Endothelial cell of umbilical vein (primary cell): ENCODE results near the gene ZHX3.

Experiments used
- EZH2 ChIP-seq: IDR thresholded peaks from 2 replicates; pipeline ENCODE4 v1.6.1; 2012; ENCODE audit warnings: borderline replicate concordance, low read depth, mild to moderate bottlenecking, moderate library complexity, low read length, inconsistent platforms; ENCODE audit not compliant: severe bottlenecking
- FOS ChIP-seq: IDR thresholded peaks from 2 replicates; pipeline ENCODE4 v1.6.1; 2011; ENCODE audit warnings: mild to moderate bottlenecking, low read length, moderate library complexity, borderline replicate concordance; ENCODE audit not compliant: insufficient read depth
- JUN ChIP-seq: IDR thresholded peaks from 2 replicates; pipeline ENCODE4 v1.6.1; 2011; ENCODE audit warnings: borderline replicate concordance, low read depth; ENCODE audit not compliant: insufficient read length, insufficient read depth
- MYC ChIP-seq: IDR thresholded peaks from one replicate; pipeline ENCODE4 v1.6.1; 2011; ENCODE audit warnings: mild to moderate bottlenecking, low read depth, low read length
- POLR2A ChIP-seq: IDR thresholded peaks from 2 replicates; pipeline ENCODE4 v1.6.1; 2012; ENCODE audit warnings: low read depth, mild to moderate bottlenecking, control low read depth, low read length
- POLR2AphosphoS5 ChIP-seq: IDR thresholded peaks from 2 replicates; pipeline ENCODE4 v1.6.1; 2012; ENCODE audit warnings: low read depth, mild to moderate bottlenecking, control low read depth, low read length, moderate library complexity; ENCODE audit not compliant: insufficient read depth
- TF ChIP-seq, protein P1 (sequence below), 2 donors: IDR thresholded peaks; 1 replicate in 1 of 2; 2 replicates in 1 of 2; pipeline ENCODE4 v1.5.1; 2011; ENCODE audit warnings: low read length in 2 of 2, mild to moderate bottlenecking in 2 of 2, moderate library complexity in 2 of 2, control low read depth in 1 of 2, inconsistent platforms in 1 of 2, low read depth in 1 of 2; ENCODE audit not compliant: insufficient read depth in 1 of 2; ENCODE audit errors: extremely low read depth in 1 of 2
- TF ChIP-seq, protein P2 (sequence below): IDR thresholded peaks from 2 replicates; pipeline ENCODE4 v1.6.1; 2011; ENCODE audit not compliant: insufficient read depth, insufficient read length

DNA sequence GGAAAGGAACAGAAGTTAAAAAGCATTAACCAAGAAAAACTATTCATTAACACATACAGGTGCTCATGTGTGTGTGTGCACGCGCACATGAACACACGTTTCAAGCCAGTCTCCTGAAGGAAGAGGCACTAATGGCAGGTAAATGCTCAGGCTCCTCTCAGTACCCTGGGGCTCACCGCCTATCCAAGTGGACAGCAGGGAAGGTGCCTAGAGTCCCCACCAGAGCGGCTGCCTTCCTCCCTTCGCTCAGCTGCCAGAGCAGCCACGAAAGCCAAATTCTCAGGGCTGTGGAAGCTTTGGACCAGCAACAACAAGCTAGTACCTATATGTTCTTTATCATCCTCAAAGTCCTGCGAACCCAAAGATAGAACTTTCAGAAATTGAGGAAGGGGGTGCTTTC lies 137.6 kb downstream of the ZHX3 start:
- TF ChIP-seq, protein P1, sequence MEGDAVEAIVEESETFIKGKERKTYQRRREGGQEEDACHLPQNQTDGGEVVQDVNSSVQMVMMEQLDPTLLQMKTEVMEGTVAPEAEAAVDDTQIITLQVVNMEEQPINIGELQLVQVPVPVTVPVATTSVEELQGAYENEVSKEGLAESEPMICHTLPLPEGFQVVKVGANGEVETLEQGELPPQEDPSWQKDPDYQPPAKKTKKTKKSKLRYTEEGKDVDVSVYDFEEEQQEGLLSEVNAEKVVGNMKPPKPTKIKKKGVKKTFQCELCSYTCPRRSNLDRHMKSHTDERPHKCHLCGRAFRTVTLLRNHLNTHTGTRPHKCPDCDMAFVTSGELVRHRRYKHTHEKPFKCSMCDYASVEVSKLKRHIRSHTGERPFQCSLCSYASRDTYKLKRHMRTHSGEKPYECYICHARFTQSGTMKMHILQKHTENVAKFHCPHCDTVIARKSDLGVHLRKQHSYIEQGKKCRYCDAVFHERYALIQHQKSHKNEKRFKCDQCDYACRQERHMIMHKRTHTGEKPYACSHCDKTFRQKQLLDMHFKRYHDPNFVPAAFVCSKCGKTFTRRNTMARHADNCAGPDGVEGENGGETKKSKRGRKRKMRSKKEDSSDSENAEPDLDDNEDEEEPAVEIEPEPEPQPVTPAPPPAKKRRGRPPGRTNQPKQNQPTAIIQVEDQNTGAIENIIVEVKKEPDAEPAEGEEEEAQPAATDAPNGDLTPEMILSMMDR (IDR thresholded peaks at IDR 0.05; ENCODE audit: extremely low read depth in 1 of 2, insufficient read depth in 1 of 2, low read depth in 1 of 2, low read length in 2 of 2): no peak
- no peak for TF ChIP-seq POLR2A
- no peak for TF ChIP-seq POLR2AphosphoS5
- TF ChIP-seq, protein P2, sequence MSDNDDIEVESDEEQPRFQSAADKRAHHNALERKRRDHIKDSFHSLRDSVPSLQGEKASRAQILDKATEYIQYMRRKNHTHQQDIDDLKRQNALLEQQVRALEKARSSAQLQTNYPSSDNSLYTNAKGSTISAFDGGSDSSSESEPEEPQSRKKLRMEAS: no peak
- no peak for TF ChIP-seq JUN
- TF ChIP-seq EZH2: no peak
- TF ChIP-seq MYC: no peak
- TF ChIP-seq FOS: no peak
